ENCODE data around the gene AGAP4. TPM values are rescaled to one million over a fixed set of nuclear protein-coding genes. Genes with fewer than 3 reads are reported as not detected.

The AGAP4 gene
- total and polyA plus RNA-seq, 2 of the 8 experiments (the other 6 are each of a cell fraction or from before 2014, with no cell fraction given): 13.5 to 13.9 TPM

DNA sequence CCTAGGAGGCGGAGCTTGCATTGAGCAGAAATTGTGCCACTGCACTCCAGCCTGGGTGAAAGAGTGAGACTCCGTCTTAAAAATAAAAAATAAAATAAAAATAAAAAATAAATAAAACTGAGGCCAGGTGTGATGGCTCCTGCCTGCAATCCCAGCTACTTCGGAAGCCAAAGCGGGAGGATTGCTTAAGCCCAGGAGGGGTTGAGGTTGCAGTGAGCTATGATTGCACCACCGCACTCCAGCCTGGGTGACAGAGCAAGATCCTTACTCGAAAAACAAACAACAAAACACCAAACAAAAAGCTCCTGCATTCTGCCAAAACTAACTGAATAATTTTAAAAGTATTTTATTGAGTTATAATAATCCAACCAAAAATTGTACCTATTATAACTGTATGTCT, 36.2 kb downstream of the AGAP4 start:
- H3K23me2 ChIP-seq (ENCODE audit: low read depth, low read length): no peaks in the 10 kb centered on the region
- no peak overlapping the region for H4K8ac ChIP-seq (ENCODE audit: extremely low read depth, insufficient read depth, low read length)
- H3K18ac ChIP-seq (ENCODE audit: extremely low read depth, low read length): no peak overlapping the region
- H3K56ac ChIP-seq (replicated peaks; ENCODE audit: insufficient read length, low read depth, low read length): no peak overlapping the region
- H2BK120ac ChIP-seq (replicated peaks; ENCODE audit: low read depth, low read length): no peak overlapping the region
- no peaks in the 10 kb centered on the region for H3K79me1 ChIP-seq (ENCODE audit: low read depth, low read length)
- no peaks in the 10 kb centered on the region for H3K79me2 ChIP-seq (ENCODE audit: control insufficient read depth in 1 of 2, insufficient read depth in 2 of 2, low read length in 2 of 2)
- no peak overlapping the region for H3K9ac ChIP-seq (replicated peaks in 1 of 4; ENCODE audit: extremely low read depth in 1 of 4, low read depth in 3 of 4, low read length in 3 of 4)
- ChIA-PET POLR2A (ENCODE audit: partially characterized antibody) (no interaction called here), CTCF (ENCODE audit: partially characterized antibody) (no interaction called here)
- H3K27ac ChIP-seq (ENCODE audit: low read depth, low read length): no peak overlapping the region
- no peak overlapping the region for H3K4ac ChIP-seq (replicated peaks; ENCODE audit: insufficient read length, low read depth, low read length)
- no peak overlapping the region for H3K4me3 ChIP-seq (ENCODE audit: extremely low read depth in 1 of 4, insufficient read depth in 2 of 4, low read depth in 3 of 4, low read length in 4 of 4)
- H3K9me3 ChIP-seq (ENCODE audit: insufficient read depth in 2 of 2, low read depth in 1 of 2, low read length in 1 of 2): no peaks in the 10 kb centered on the region
- H3K23ac ChIP-seq (ENCODE audit: insufficient read length): no peak overlapping the region
- H4K5ac ChIP-seq (ENCODE audit: insufficient read length, low read depth, low read length): no peak overlapping the region
- H2BK15ac ChIP-seq (ENCODE audit: low read length): no peak overlapping the region
- no peak overlapping the region for H2BK5ac ChIP-seq (ENCODE audit: low read depth, low read length)
- H2BK12ac ChIP-seq (ENCODE audit: low read depth, low read length): no peak overlapping the region
- H2AFZ ChIP-seq (ENCODE audit: low read length): no peak overlapping the region
- no peak overlapping the region for H3K4me2 ChIP-seq (ENCODE audit: insufficient read depth in 1 of 2, low read depth in 2 of 2, low read length in 2 of 2)
- H3K4me1 ChIP-seq (replicated peaks in 1 of 4; ENCODE audit: control insufficient read depth in 3 of 4, insufficient read depth in 4 of 4, low read length in 3 of 4): no peaks in the 10 kb centered on the region
- 89% methylated on average over 6 of the region's 6 CpGs; no CpG with 5 or more reads in 1 of the 2 experiments for WGBS, 2 experiments (ENCODE audit: extremely low coverage in 1 of 2, insufficient coverage in 1 of 2, insufficient read length in 1 of 2, insufficient replicate concordance in 2 of 2, low coverage in 1 of 2, low lambda C conversion rate in 2 of 2, missing lambda C conversion rate in 1 of 2)
- H3K27me3 ChIP-seq (replicated peaks in 1 of 4; ENCODE audit: control insufficient read depth in 3 of 4, extremely low read depth in 1 of 4, insufficient read depth in 3 of 4, low read length in 3 of 4): no peaks in the 10 kb centered on the region
- H2BK20ac ChIP-seq (ENCODE audit: low read length): no peak overlapping the region
- DNase-seq (ENCODE audit: low read depth in 1 of 2, low spot score in 2 of 2): no peak
- H4K91ac ChIP-seq (replicated peaks; ENCODE audit: insufficient read length, low read length): no peak overlapping the region
- H3K36me3 ChIP-seq (ENCODE audit: control insufficient read depth in 2 of 4, insufficient read depth in 4 of 4, low read length in 3 of 4): no peaks in the 10 kb centered on the region
- H4K20me1 ChIP-seq (replicated peaks in 1 of 2; ENCODE audit: control insufficient read depth in 1 of 2, insufficient read depth in 2 of 2, low read length in 2 of 2): no peaks in the 10 kb centered on the region
- H3K14ac ChIP-seq (ENCODE audit: insufficient read length): no peak overlapping the region
- no peak overlapping the region for H2AK5ac ChIP-seq (ENCODE audit: low read depth, low read length)
- no peak for FAIRE-seq
- TF ChIP-seq HDAC6 (IDR thresholded peaks at IDR 0.05; ENCODE audit: low read depth, low read length) (no peak), EZH2 (IDR thresholded peaks at IDR 0.05; ENCODE audit: low read depth, low read length, severe bottlenecking) (no peak), BACH1 (IDR thresholded peaks at IDR 0.05; ENCODE audit: low read length) (no peak), CBX8 (IDR thresholded peaks at IDR 0.05; ENCODE audit: borderline replicate concordance, low read depth, low read length) (no peak), SIRT6 (IDR thresholded peaks at IDR 0.05; ENCODE audit: low read length) (no peak), SP4 (IDR thresholded peaks at IDR 0.05; ENCODE audit: low read length) (no peak), NANOG (IDR thresholded peaks at IDR 0.05; ENCODE audit: insufficient read depth, low read depth, low read length, poor library complexity, severe bottlenecking) (no peak), RXRA (IDR thresholded peaks at IDR 0.05; ENCODE audit: insufficient read depth, low read depth, low read length) (no peak), HDAC2 (IDR thresholded peaks at IDR 0.05; ENCODE audit: borderline replicate concordance in 1 of 2, low read depth in 2 of 2, low read length in 2 of 2) (no peak), CREB1 (IDR thresholded peaks at IDR 0.05) (no peak), RBBP5 (IDR thresholded peaks at IDR 0.05; ENCODE audit: borderline replicate concordance, low read depth, low read length) (no peak), PHF8 (conservative IDR thresholded peaks at IDR 0.05; ENCODE audit: low read depth, low read length) (no peak), YY1 (IDR thresholded peaks at IDR 0.05; ENCODE audit: low read depth, low read length) (no peak)

Measured in H1 (cell line).